ENCODE measurements around the gene SCYGR5. TPM values are rescaled to one million over a fixed set of nuclear protein-coding genes. Genes with fewer than 3 reads are reported as not detected.

SCYGR5 gene
- polyA plus RNA-seq, 1 experiment, result not detected

GRCh38 chr2:227627769-227628168, 38.8 kb upstream of the SCYGR5 start:
- no peak for DNase-seq (ENCODE audit: low read depth)
- 0 out of 2 replicates have a peak, but pooled peaks cover 1% of the 10 kb centered on the region for H3K27me3 ChIP-seq (ENCODE audit: control insufficient read depth, insufficient read depth, low read length)
- H3K36me3 ChIP-seq (ENCODE audit: control insufficient read depth, insufficient read depth, low read length), result no peaks in the 10 kb centered on the region
- no peak overlapping the region for H3K4me3 ChIP-seq (ENCODE audit: low read depth, low read length)
- TF ChIP-seq CTCF (IDR thresholded peaks at IDR 0.05; ENCODE audit: insufficient read depth, low read depth, low read length), result no peak
- CTCF ChIA-PET, result no interaction called here
- POLR2A ChIA-PET, result no interaction called here

- Histone ChIP-seq H3K4me3 (ENCODE audit: low read depth, low read length) (no peak overlapping the region), H3K27me3 (ENCODE audit: control insufficient read depth, insufficient read depth, low read length) (0 out of 2 replicates have a peak, but pooled peaks cover 1% of the 10 kb centered on the region), H3K36me3 (ENCODE audit: control insufficient read depth, insufficient read depth, low read length) (no peaks in the 10 kb centered on the region)
- POLR2A ChIA-PET, result no interaction called here
- CTCF ChIA-PET, result no interaction called here
- no peak for TF ChIP-seq CTCF (IDR thresholded peaks at IDR 0.05; ENCODE audit: insufficient read depth, low read depth, low read length)
- DNase-seq (ENCODE audit: low read depth), result no peak
Observed at GRCh38 chr2:227629435-227629834, 37.2 kb upstream of the SCYGR5 start.

GRCh38 chr2:227630322-227630721, 36.3 kb upstream of the SCYGR5 start:
- TF ChIP-seq CTCF (IDR thresholded peaks at IDR 0.05; ENCODE audit: insufficient read depth, low read depth, low read length), result no peak
- CTCF ChIA-PET, result interaction anchor here (1.2 to 1.6 kb wide), 2 partner anchors 10 to 28 kb away, joined by 4 to 5 read pairs; no protein-coding TSS in a partner anchor

GRCh38 chr2:227632827-227633226, 33.8 kb upstream of the SCYGR5 start:
- CTCF ChIA-PET, result no interaction called here

More at GRCh38 chr2:227630322-227630721, 36.3 kb upstream of the SCYGR5 start:
- 0 out of 2 replicates have a peak, but pooled peaks cover 1% of the 10 kb centered on the region for H3K27me3 ChIP-seq (ENCODE audit: control insufficient read depth, insufficient read depth, low read length)
- POLR2A ChIA-PET, result no interaction called here
- H3K4me3 ChIP-seq (ENCODE audit: low read depth, low read length), result no peak overlapping the region
- H3K36me3 ChIP-seq (ENCODE audit: control insufficient read depth, insufficient read depth, low read length), result no peaks in the 10 kb centered on the region
- DNase-seq (ENCODE audit: low read depth), result no peak

GRCh38 chr2:227634201-227634600, 32.4 kb upstream of the SCYGR5 start:
- POLR2A ChIA-PET, result no interaction called here
- Histone ChIP-seq H3K36me3 (ENCODE audit: control insufficient read depth, insufficient read depth, low read length) (no peaks in the 10 kb centered on the region), H3K27me3 (ENCODE audit: control insufficient read depth, insufficient read depth, low read length) (0 out of 2 replicates have a peak, but pooled peaks cover 1% of the 10 kb centered on the region), H3K4me3 (ENCODE audit: low read depth, low read length) (no peak overlapping the region)
- CTCF ChIA-PET, result no interaction called here
- no peak for DNase-seq (ENCODE audit: low read depth)
- TF ChIP-seq CTCF (IDR thresholded peaks at IDR 0.05; ENCODE audit: insufficient read depth, low read depth, low read length), result no peak

More at GRCh38 chr2:227632827-227633226, 33.8 kb upstream of the SCYGR5 start:
- Histone ChIP-seq H3K36me3 (ENCODE audit: control insufficient read depth, insufficient read depth, low read length) (no peaks in the 10 kb centered on the region), H3K27me3 (ENCODE audit: control insufficient read depth, insufficient read depth, low read length) (0 out of 2 replicates have a peak, but pooled peaks cover 1% of the 10 kb centered on the region), H3K4me3 (ENCODE audit: low read depth, low read length) (no peak overlapping the region)
- TF ChIP-seq CTCF (IDR thresholded peaks at IDR 0.05; ENCODE audit: insufficient read depth, low read depth, low read length), result no peak
- POLR2A ChIA-PET, result no interaction called here
- DNase-seq (ENCODE audit: low read depth), result no peak

Measured in BJ (cell line).